Loucy (cell line): ENCODE data around the gene MPRIP.

Experiments
- H2AFZ ChIP-seq: fragments of 200-600 bp; sonication (generic); 2 replicates; pipeline ENCODE4 v1.6.0; 2016; ENCODE audit warnings: antibody characterized with exemption, mild to moderate bottlenecking, low read length, moderate library complexity
- H3F3A ChIP-seq: fragments of 200-600 bp; 2 replicates; pipeline ENCODE4 v1.6.0; 2016; ENCODE audit warnings: antibody characterized with exemption, low read depth, mild to moderate bottlenecking
- H3K27me3 ChIP-seq: fragments of 200-600 bp; sonication (generic); 2 replicates; pipeline ENCODE4 v1.6.1; 2014; ENCODE audit warnings: low read length, mild to moderate bottlenecking; ENCODE audit not compliant: insufficient read depth, poor library complexity, severe bottlenecking
- H3K36me3 ChIP-seq: fragments of 200-600 bp; sonication (generic); 2 replicates; pipeline ENCODE4 v1.6.1; 2016; ENCODE audit warnings: low read length; ENCODE audit not compliant: insufficient read depth
- H3K4me1 ChIP-seq: fragments of 200-600 bp; sonication (generic); 2 replicates; pipeline ENCODE4 v1.5.1; 2014; ENCODE audit warnings: low read length, mild to moderate bottlenecking; ENCODE audit not compliant: insufficient read depth, poor library complexity, severe bottlenecking
- H3K4me2 ChIP-seq: fragments of 200-600 bp; sonication (generic); 2 replicates; pipeline ENCODE4 v1.6.0; 2014; ENCODE audit warnings: antibody characterized with exemption, low read length, low read depth, mild to moderate bottlenecking; ENCODE audit not compliant: poor library complexity, severe bottlenecking
- H3K4me3 ChIP-seq: fragments of 200-600 bp; sonication (generic); 2 replicates; pipeline ENCODE4 v1.5.1; 2014; ENCODE audit warnings: low read length, mild to moderate bottlenecking, mixed read lengths; ENCODE audit not compliant: poor library complexity, severe bottlenecking
- H3K79me2 ChIP-seq: fragments of 200-600 bp; sonication (generic); 2 replicates; pipeline ENCODE4 v1.6.1; 2014; ENCODE audit warnings: low read length; ENCODE audit not compliant: insufficient read depth
- H3K9ac ChIP-seq: fragments of 200-600 bp; sonication (generic); 2 replicates; pipeline ENCODE4 v1.6.0; 2014; ENCODE audit warnings: mild to moderate bottlenecking, low read depth, low read length, moderate library complexity; ENCODE audit not compliant: poor library complexity, severe bottlenecking
- H3K9me2 ChIP-seq: fragments of 200-600 bp; sonication (generic); replicated peaks from 2 replicates; pipeline ENCODE4 v1.6.1; 2016; ENCODE audit warnings: low read depth, low read length, mixed read lengths
- H3K9me3 ChIP-seq: fragments of 200-600 bp; sonication (generic); 2 replicates; pipeline ENCODE4 v1.6.1; 2014; ENCODE audit warnings: mild to moderate bottlenecking, antibody characterized with exemption, low read length, low read depth; ENCODE audit not compliant: insufficient read depth
- H4K20me1 ChIP-seq: fragments of 200-600 bp; sonication (generic); 2 replicates; pipeline ENCODE4 v1.6.0; 2014; ENCODE audit warnings: antibody characterized with exemption, low read length, mild to moderate bottlenecking; ENCODE audit not compliant: insufficient read depth, poor library complexity, severe bottlenecking
- EZH2phosphoT487 ChIP-seq: fragments of 200-600 bp; IDR thresholded peaks from 2 replicates; pipeline ENCODE4 v1.6.1; 2018; ENCODE audit warnings: antibody characterized with exemption, mild to moderate bottlenecking, moderate library complexity, borderline replicate concordance
- TF ChIP-seq, protein P1 (sequence below): fragments of 200-600 bp; sonication (generic); conservative IDR thresholded peaks from 2 replicates; pipeline ENCODE4 v1.5.1; 2014; ENCODE audit warnings: mild to moderate bottlenecking, antibody characterized with exemption, low read length

Gene MPRIP

DNA sequence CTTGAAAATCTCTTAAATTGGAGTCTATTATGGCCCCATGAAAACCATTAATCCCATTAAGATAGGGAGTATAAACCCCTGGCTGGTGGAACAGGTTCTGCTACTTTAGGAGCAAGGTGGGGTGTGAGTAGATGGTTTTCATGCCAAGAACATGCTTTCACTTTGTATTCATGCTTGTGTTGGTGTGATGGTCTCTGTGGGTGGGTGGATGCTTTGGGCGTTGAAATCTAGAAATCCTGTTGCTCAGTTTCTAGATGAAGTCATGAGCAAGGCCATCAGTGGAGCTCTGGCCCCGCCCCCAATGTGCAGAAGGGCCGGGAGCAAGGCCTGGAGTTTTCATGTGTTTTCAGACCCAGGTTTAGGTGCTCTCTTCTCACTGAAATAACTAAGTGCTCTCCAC is 143.8 kb downstream of the MPRIP start:
- no peaks in the 10 kb centered on the region for H3K9me3 ChIP-seq
- no peaks in the 10 kb centered on the region for H4K20me1 ChIP-seq
- no peaks in the 10 kb centered on the region; the same call in 1 of the 2 replicates for H3F3A ChIP-seq
- no peak for TF ChIP-seq EZH2phosphoT487
- TF ChIP-seq, protein P1, sequence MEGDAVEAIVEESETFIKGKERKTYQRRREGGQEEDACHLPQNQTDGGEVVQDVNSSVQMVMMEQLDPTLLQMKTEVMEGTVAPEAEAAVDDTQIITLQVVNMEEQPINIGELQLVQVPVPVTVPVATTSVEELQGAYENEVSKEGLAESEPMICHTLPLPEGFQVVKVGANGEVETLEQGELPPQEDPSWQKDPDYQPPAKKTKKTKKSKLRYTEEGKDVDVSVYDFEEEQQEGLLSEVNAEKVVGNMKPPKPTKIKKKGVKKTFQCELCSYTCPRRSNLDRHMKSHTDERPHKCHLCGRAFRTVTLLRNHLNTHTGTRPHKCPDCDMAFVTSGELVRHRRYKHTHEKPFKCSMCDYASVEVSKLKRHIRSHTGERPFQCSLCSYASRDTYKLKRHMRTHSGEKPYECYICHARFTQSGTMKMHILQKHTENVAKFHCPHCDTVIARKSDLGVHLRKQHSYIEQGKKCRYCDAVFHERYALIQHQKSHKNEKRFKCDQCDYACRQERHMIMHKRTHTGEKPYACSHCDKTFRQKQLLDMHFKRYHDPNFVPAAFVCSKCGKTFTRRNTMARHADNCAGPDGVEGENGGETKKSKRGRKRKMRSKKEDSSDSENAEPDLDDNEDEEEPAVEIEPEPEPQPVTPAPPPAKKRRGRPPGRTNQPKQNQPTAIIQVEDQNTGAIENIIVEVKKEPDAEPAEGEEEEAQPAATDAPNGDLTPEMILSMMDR = no peak
- H3K4me1 ChIP-seq = peaks cover 20% of the 10 kb centered on the region
- peaks cover 18% of the 10 kb centered on the region; the same call in 1 of the 2 replicates for H3K36me3 ChIP-seq
- H3K9me2 ChIP-seq = no peaks in the 10 kb centered on the region
- H3K4me3 ChIP-seq = no peak overlapping the region
- H3K9ac ChIP-seq = no peak overlapping the region
- H2AFZ ChIP-seq = no peak overlapping the region
- H3K79me2 ChIP-seq = no peaks in the 10 kb centered on the region
- no peak overlapping the region for H3K4me2 ChIP-seq
- no peaks in the 10 kb centered on the region for H3K27me3 ChIP-seq

DNA sequence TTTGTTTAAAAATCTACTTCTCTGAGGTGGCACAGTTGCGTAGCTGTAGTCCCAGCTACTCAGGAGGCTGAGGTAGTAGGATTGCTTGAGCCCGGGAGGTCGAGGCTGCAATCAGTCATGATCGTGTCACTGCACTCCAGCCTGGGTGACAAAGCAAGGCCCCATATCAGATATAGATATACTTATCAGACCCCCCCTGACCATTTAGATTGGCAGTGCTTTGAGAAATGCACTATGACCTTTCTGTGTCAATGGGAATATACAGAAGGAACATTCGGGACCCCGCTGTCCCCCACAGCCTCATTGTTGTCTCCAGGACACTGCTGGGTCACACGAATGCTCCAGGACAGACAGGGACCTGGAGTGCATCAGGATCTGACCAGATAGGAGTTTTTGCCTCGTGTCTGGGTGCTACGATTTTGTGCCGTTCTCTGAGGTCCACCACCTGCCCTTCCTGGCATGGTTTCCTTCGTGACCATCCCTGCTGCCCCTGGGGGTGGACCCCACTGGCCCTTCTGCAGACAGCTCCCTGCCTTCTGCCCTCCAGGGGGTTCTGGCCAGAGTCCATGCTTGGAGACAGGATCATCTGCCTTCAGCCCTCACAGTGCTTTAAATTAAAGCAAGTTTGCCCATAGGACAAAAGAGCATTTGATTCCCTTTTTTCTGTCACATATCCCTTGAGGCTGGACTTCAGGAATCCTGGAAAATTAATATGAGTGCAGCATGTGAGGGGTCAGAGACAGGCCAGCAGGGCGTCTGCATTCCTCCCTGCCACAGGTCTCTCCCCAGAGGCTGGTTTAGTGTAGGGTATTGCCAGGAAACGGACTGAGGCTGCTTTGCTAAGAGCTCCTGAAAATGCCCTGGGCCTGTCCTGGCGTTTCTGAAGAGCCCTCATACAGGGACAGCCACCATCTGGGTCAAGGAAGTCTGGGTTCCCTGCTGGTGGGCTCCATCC is 144.6 kb downstream of the MPRIP start:
- Histone ChIP-seq H3K4me2 (no peak overlapping the region), H3K9ac (no peak overlapping the region), H3K79me2 (no peaks in the 10 kb centered on the region), H3K9me2 (no peaks in the 10 kb centered on the region), H3K9me3 (no peaks in the 10 kb centered on the region), H3K27me3 (no peaks in the 10 kb centered on the region), H2AFZ (no peak overlapping the region), H3F3A (no peaks in the 10 kb centered on the region; the same call in 1 of the 2 replicates), H3K4me3 (no peak overlapping the region), H4K20me1 (no peaks in the 10 kb centered on the region), H3K36me3 (peaks cover 10% of the 10 kb centered on the region; the same call in 1 of the 2 replicates), H3K4me1 (peaks cover 16% of the 10 kb centered on the region)
- TF ChIP-seq, protein P1 = no peak
- no peak for TF ChIP-seq EZH2phosphoT487

DNA sequence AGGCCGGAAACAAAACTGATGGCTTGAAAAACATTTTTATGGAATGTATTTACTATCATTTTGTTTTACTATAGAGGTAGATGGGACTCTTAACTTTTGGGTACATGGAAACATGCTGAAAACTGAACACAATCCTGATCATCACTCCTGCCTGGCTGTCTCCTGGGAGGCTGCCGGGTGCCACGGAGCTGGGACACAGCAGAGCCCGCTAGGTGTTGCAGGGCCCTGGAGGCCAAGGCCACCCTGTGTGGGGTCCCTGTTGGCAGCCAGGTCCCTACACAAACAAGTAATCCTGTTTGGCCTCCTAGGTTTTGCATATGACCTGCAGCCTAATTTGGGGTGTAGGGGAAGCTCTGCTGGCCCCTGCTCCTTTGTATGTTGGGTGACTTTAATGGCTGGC is 146.3 kb downstream of the MPRIP start:
- Histone ChIP-seq H3K27me3 (no peaks in the 10 kb centered on the region), H3K4me2 (no peak overlapping the region), H3K4me3 (no peak overlapping the region), H3K4me1 (peaks cover 12% of the 10 kb centered on the region), H3K9ac (no peak overlapping the region), H4K20me1 (no peaks in the 10 kb centered on the region), H3K79me2 (no peaks in the 10 kb centered on the region), H3F3A (no peaks in the 10 kb centered on the region; the same call in 1 of the 2 replicates), H3K9me2 (no peaks in the 10 kb centered on the region), H2AFZ (no peak overlapping the region), H3K36me3 (peaks cover 5% of the 10 kb centered on the region; the same call in 1 of the 2 replicates), H3K9me3 (no peaks in the 10 kb centered on the region)
- TF ChIP-seq EZH2phosphoT487 = no peak
- TF ChIP-seq, protein P1 = no peak
